Activated CD4-positive, alpha-beta T cell treated with anti-CD3 and anti-CD28 coated beads, Interleukin-2, amount 10 ng/mL, durations not matched to agents 7 days and 5 days (primary cell): Measurements from ENCODE around the gene ATG4B. TPM values are rescaled to one million over a fixed set of nuclear protein-coding genes. Genes with fewer than 3 reads are reported as not detected.

Source experiments
- CTCF ChIA-PET: fragments of 350-600 bp; sonication (Branson Sonifier 250); formaldehyde crosslinking; loops from one replicate; lab custom pipeline; 2021; ENCODE audit warnings: antibody characterized with exemption; lab: Charles Lee
- POLR2A ChIA-PET: fragments of 350-600 bp; sonication (Branson Sonifier 250); formaldehyde crosslinking; loops from one replicate; lab custom pipeline; 2021; ENCODE audit warnings: antibody characterized with exemption; lab: Charles Lee
- DNase-seq: peaks from one replicate; pipeline ENCODE4 v3.0.0-alpha.2; 2020
- H3K27ac Mint-ChIP-seq: one replicate; pipeline ENCODE4 v1.8.0; 2021; ENCODE audit warnings: mild to moderate bottlenecking, moderate library complexity, mixed read lengths
- H3K27me3 Mint-ChIP-seq: one replicate; pipeline ENCODE4 v1.8.0; 2021; ENCODE audit warnings: mixed read lengths
- H3K36me3 Mint-ChIP-seq: one replicate; pipeline ENCODE4 v1.8.0; 2021; ENCODE audit warnings: low read depth, mixed read lengths
- H3K4me1 Mint-ChIP-seq: one replicate; pipeline ENCODE4 v1.8.0; 2021; ENCODE audit warnings: mixed read lengths
- H3K4me3 Mint-ChIP-seq: one replicate; pipeline ENCODE4 v1.8.0; 2021; ENCODE audit warnings: mild to moderate bottlenecking, moderate library complexity, mixed read lengths
- H3K9me3 Mint-ChIP-seq: one replicate; pipeline ENCODE4 v1.8.0; 2021; ENCODE audit warnings: mixed read lengths
- total RNA-seq, 2 experiments: library from RNA; stranded (reverse); gene quantifications; one replicate each; pipeline ENCODE4 v1.2.3, GENCODE V29; 2021

The ATG4B gene
- total RNA-seq, 2 experiments from 2014 or later = 75.0 to 88.3 TPM

DNA sequence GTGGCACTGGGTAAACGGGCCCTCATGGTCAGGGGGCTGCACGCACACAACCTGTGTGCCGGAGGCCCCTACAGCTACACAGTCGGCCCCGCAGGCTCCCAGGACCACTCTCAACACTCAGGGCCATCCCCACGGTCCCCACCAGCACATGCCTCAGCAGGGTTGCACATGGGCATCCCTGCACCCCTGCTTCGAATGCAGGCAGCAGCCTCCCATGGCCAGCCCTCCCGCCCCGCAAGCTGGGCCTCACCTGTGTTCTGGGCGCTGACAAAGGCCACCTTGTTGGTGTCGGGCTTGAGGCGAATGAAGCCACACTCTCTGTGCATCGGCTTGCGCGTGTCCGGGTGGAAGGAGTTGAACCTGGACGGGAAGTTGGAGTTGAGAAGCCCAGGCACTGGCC is 34.8 kb upstream of the ATG4B start:
- Mint-ChIP-seq H3K36me3 (peaks cover 14% of the 10 kb centered on the region), H3K4me3 (no peak overlapping the region), H3K9me3 (no peaks in the 10 kb centered on the region), H3K4me1 (no peaks in the 10 kb centered on the region), H3K27me3 (no peaks in the 10 kb centered on the region), H3K27ac (no peak overlapping the region)
- ChIA-PET CTCF (interaction anchor here (1.1 kb wide), 1 partner anchor 10 kb away, joined by 3 read pairs; no protein-coding TSS in a partner anchor), POLR2A (interaction anchor here (0.5 kb wide), 1 partner anchor 28 kb away, joined by 3 read pairs; no protein-coding TSS in a partner anchor)
- DNase-seq = no peak

DNA sequence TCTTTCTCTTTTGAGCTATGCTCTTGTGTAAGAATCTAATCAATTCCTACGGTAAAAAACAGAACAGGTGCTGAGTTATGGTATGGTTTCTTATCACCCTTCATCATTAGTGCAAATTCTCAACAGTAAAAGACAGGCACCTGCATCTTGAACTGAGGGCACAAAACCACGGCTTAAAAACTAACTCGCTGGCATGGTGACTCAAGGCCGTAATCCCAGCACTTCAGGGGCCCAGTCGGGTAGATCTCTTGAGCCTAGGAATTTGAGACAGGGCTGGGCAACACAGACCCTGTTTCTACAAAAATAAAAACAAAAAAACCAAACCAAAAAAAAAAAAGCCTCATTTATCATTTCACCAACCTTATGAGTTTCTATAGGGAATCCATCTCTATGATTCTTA is 33.8 kb upstream of the ATG4B start:
- Mint-ChIP-seq H3K4me1 (peaks cover 4% of the 10 kb centered on the region), H3K36me3 (peaks cover 14% of the 10 kb centered on the region), H3K4me3 (no peak overlapping the region), H3K9me3 (no peaks in the 10 kb centered on the region), H3K27ac (no peak overlapping the region), H3K27me3 (no peaks in the 10 kb centered on the region)
- CTCF ChIA-PET = interaction anchor here (1.1 kb wide), 1 partner anchor 11 kb away, joined by 3 read pairs; no protein-coding TSS in a partner anchor
- DNase-seq = no peak
- POLR2A ChIA-PET = no interaction called here

DNA sequence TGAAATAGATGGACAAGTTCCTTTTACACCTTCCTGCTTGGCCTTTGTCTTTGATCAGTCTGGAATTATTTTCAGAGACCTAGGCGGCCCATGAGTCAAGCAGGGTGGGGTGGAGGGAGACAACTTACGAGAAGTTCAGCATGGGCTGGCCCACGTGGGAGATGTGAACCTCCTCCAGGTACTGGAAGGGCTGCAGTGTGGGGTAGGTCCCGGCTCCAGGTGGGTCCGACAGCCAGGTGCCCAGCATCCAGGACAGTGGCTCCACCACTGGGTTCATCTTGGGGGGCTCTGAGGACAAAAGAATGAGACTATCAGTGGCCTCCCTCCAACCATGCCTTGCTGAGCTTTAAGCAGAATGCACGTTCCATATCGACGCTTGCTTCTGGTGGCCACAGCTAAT is 31.3 kb upstream of the ATG4B start:
- CTCF ChIA-PET = interaction anchor here (0.7 kb wide), 1 partner anchor 11 kb away, joined by 3 read pairs; no protein-coding TSS in a partner anchor
- Mint-ChIP-seq H3K4me1 (peaks cover 18% of the 10 kb centered on the region), H3K9me3 (no peaks in the 10 kb centered on the region), H3K36me3 (peaks cover 8% of the 10 kb centered on the region), H3K4me3 (no peak overlapping the region), H3K27me3 (no peaks in the 10 kb centered on the region), H3K27ac (no peak overlapping the region)
- POLR2A ChIA-PET = no interaction called here
- DNase-seq = no peak

DNA sequence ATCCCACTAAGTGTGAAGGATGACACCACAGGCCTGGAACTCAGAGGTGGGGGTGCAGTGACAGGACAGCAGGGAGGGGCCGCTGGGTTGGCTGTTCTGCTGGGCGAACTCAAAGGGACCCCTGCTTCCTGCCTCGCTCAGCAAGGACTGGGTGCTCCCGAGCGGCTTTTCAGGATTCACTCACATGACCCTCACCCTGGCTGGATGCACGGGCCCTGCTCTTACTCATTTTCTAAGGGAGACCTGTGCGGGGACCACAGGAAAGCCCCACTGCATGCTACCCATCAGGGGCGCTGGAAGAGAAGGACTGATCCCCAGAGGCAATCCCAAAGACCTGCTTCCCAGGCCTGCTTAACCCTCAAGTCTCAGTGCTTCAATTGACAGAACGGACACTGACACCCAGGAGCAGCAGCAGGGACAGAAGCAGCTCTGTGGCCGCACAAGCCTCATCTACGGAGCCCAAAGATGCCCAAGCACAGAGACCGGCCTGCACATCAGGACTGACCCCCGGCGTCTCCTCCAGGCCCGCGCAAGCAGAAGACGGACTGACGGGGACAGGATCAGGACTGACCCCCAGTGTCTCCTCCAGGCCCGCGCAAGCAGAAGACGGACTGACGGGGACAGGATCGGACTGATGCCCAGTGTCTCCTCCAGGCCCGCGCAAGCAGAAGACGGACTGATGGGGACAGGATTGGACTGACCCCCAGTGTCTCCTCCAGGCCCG is 30.2 kb upstream of the ATG4B start:
- peaks cover 4% of the 10 kb centered on the region for H3K36me3 Mint-ChIP-seq
- POLR2A ChIA-PET = no interaction called here
- CTCF ChIA-PET = no interaction called here
- H3K27me3 Mint-ChIP-seq = no peaks in the 10 kb centered on the region
- H3K4me3 Mint-ChIP-seq = no peak overlapping the region
- H3K4me1 Mint-ChIP-seq = peaks cover 20% of the 10 kb centered on the region
- no peak for DNase-seq
- H3K27ac Mint-ChIP-seq = no peak overlapping the region
- no peaks in the 10 kb centered on the region for H3K9me3 Mint-ChIP-seq

DNA sequence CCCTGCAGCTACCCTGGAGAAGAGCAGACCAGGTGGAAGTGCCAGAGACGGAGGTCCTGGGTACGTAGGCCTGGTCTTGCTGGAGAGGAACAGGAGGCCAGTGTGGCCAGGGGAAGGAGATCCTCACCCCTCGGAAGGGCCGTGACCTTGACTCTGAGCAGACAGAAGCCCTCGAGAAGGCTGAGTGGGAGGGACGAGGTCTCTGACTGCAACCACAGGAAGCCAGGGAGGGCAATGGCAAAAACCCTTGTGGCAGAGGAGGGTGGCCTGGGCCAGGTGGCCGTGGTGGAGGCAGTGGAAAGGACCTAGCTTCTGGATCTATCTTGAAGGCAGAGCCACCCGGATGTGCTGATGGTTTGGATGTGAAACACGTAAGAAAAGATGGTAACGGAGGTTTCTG is 28.6 kb upstream of the ATG4B start:
- DNase-seq = no peak
- peak overlapping the region; percentile 11 for H3K4me3 Mint-ChIP-seq
- peaks cover 20% of the 10 kb centered on the region for H3K4me1 Mint-ChIP-seq
- ChIA-PET POLR2A (no interaction called here), CTCF (interaction anchor here (1.0 kb wide), 1 partner anchor 10 kb away, joined by 4 read pairs; no protein-coding TSS in a partner anchor)
- H3K36me3 Mint-ChIP-seq = peaks cover 4% of the 10 kb centered on the region
- H3K27me3 Mint-ChIP-seq = no peaks in the 10 kb centered on the region
- H3K9me3 Mint-ChIP-seq = no peaks in the 10 kb centered on the region
- H3K27ac Mint-ChIP-seq = peak overlapping the region; percentile 65

DNA sequence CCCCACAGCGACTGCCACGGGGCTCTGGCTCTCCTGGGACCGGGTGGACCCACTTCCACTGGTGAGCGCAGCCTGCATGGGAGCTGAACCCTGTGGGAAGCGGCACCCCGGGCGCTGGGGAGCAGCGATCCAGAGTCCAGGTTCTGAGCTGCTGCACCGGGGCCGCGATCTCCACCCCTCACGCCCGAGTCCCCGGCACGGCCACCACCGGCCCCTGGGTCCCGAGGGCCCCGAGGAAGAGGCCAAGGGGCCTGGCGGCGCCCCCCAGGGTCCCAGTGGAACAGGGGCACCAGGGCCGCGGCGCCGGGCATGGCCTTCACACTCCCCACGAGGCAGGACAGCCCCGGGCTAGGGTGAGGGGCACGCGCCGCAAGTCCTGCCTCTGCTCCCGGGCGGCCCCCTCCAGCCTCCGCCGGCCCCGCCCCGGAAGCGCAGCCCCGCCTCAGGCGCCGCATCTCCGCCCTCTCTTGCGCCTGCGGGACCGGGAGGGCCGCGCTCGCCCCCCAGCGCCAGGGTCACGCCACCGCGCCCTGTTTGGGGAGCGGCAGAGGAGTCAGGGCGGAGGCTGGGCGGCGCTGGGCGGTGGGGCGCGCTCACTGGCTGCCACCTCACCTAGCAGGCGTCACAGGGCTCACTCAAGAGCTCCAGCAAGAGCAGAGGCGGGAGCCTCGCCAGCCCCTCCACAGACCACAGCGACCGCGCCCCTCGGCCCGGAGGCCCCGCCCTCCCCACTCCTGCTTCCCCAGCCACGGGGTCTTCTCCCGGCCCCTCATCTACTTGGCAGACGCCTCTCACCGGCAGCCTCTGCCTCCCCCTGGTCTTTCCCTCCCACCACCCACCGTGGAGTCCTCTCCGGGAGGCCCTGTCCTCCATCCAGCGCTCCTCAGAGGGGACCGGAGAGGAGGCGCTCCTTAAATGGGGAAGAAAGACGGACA is 27.4 kb upstream of the ATG4B start:
- peak overlapping the region; percentile 87 for H3K27ac Mint-ChIP-seq
- H3K27me3 Mint-ChIP-seq = no peaks in the 10 kb centered on the region
- H3K4me1 Mint-ChIP-seq = peaks cover 26% of the 10 kb centered on the region
- ChIA-PET POLR2A (no interaction called here), CTCF (interaction anchor here (0.6 to 1.0 kb wide), 5 partner anchors 11 to 858 kb away, joined by 3 to 4 read pairs (median 4); partner anchors contain the start of gene ATG4B)
- no peaks in the 10 kb centered on the region for H3K9me3 Mint-ChIP-seq
- H3K4me3 Mint-ChIP-seq = peak overlapping the region; percentile 62
- peak; percentile 92 for DNase-seq
- peaks cover 4% of the 10 kb centered on the region for H3K36me3 Mint-ChIP-seq

DNA sequence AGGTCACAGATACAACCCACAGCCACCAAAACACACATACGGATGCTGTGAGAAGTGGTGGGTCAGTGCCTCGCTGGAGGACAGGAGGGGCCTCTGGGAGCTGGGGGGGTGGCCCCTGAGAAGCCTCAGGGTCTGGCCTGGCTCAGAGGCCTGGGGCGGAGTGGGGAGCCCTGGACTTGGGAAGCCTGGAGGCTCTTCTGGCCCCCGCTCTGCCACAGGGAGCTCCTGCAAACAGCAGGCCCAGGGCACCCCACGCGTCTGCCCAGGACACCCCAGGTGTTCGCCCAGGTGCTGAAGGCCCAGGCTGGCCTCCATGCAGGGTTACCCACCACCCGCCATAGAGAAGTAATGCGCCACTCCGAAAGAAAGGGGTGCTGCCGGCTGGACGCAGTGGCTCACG is 26.4 kb upstream of the ATG4B start:
- POLR2A ChIA-PET = no interaction called here
- no peak for DNase-seq
- H3K4me3 Mint-ChIP-seq = peak overlapping the region; percentile 62
- peaks cover 35% of the 10 kb centered on the region for H3K4me1 Mint-ChIP-seq
- H3K27ac Mint-ChIP-seq = peak overlapping the region; percentile 87
- CTCF ChIA-PET = interaction anchor here (0.9 kb wide), 1 partner anchor 267 kb away, joined by 3 read pairs; no protein-coding TSS in a partner anchor
- no peaks in the 10 kb centered on the region for H3K9me3 Mint-ChIP-seq
- peaks cover 5% of the 10 kb centered on the region for H3K36me3 Mint-ChIP-seq
- H3K27me3 Mint-ChIP-seq = no peaks in the 10 kb centered on the region

DNA sequence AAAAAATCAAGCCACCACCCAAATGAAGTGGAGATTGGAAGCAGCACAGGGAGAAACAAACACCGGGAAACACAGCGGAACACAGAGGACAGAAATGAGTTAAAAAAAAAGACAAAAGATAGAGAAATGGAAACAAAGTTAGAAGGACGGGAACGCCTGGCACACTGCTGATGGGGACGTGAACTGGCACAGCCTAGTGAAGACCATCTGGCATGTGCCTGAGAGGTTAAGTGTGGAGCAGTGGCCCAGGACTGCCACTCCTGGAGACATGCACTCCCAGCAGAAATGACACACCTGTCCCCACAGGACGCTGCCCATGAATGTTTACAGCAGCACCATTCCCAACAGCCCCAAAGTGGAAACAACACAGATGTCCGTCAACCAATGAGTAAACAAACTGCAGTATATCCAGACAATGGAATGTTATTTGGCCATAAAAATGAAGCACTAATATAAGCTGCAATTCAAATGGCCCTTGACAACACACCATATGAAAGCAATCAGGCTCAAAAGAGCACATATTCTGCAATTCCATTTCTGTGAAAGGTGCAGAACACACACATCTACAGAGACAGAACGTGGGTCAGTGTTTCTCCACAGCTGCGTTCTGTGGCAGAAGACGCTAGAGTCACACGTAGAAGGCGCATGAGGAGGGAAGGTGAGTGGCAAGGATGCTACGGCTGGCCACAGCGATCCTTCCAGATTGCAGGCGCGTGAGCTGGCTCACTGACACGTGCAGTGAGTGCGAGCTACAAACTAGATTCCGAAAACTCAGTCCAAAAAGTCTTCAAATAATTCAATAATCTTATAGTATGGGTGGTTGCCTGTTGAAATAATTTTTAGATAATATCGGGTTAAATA is 25.1 kb upstream of the ATG4B start:
- POLR2A ChIA-PET = interaction anchor here (0.5 kb wide), 1 partner anchor 12 kb away, joined by 3 read pairs; no protein-coding TSS in a partner anchor

DNA sequence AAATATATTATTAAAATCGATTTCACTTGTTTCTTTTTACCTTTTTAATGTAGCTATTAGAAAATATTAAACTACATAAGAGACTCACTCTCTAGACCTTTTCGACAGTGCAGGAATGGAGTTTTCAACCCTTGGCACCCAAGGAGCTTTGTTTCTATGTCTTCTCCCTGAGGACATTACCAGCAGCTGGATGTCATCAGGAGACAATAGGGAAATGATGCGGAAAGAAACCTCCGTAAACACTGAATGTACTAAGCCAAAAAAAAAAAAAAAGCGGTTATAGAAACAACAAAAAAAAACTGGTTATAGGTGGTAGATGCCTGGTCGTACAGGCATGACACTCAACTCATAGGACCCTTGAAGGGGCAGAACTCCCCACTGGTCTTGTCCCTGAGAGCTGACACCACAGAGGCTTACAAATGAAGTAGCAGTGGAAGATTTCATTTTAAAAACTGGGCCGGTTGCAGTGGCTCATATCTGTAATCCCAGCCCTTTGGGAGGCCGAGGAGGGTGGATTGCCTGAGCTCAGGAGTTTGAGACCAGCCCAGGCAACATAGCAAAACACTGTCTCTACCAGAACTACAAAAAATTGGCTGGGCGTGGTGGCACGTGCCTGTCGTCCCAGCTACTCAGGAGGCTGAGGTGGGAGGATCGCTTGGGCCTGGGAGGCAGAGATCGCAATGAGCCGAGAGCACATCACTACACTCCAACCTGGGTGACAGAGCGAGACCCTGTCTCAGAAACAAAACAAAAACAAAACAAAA is 24.3 kb upstream of the ATG4B start:
- no peaks in the 10 kb centered on the region for H3K27me3 Mint-ChIP-seq
- DNase-seq = no peak

More for the DNA sequence above, 25.1 kb upstream of the ATG4B start:
- Mint-ChIP-seq H3K27ac (peak overlapping the region; percentile 52), H3K4me3 (no peak overlapping the region), H3K9me3 (no peaks in the 10 kb centered on the region), H3K4me1 (peaks cover 47% of the 10 kb centered on the region), H3K36me3 (peaks cover 7% of the 10 kb centered on the region), H3K27me3 (no peaks in the 10 kb centered on the region)
- no peak for DNase-seq
- CTCF ChIA-PET = interaction anchor here (0.6 kb wide), 1 partner anchor 508 kb away, joined by 6 read pairs; no protein-coding TSS in a partner anchor

DNA sequence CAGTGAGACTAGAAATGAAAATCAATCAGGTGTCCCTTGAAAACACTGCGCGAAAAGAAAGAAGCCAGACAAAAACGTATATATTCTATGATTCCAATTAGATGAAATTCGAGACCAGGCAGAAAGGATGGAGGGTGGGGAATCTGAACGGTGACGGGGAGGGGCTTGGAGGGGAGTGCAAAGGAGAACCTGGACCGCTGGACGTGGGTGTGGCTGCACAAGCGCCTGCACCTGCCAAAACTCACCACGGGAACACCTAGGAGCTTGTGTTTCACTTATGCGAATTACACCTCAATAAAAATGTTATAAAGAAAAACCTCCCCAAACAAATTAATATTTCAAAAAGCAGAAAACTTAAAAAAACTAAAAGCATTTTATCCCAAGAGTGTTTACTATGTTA is 22.5 kb upstream of the ATG4B start:
- H3K27me3 Mint-ChIP-seq = no peaks in the 10 kb centered on the region
- POLR2A ChIA-PET = no interaction called here

More for the DNA sequence above, 24.3 kb upstream of the ATG4B start:
- Mint-ChIP-seq H3K27ac (no peak overlapping the region), H3K9me3 (no peaks in the 10 kb centered on the region), H3K4me1 (peaks cover 55% of the 10 kb centered on the region), H3K4me3 (no peak overlapping the region), H3K36me3 (peaks cover 7% of the 10 kb centered on the region)
- CTCF ChIA-PET = interaction anchor here (0.6 to 0.9 kb wide), 2 partner anchors 15 to 17 kb away, joined by 3 read pairs; no protein-coding TSS in a partner anchor
- POLR2A ChIA-PET = interaction anchor here (0.5 kb wide), 1 partner anchor 11 kb away, joined by 3 read pairs; no protein-coding TSS in a partner anchor

DNA sequence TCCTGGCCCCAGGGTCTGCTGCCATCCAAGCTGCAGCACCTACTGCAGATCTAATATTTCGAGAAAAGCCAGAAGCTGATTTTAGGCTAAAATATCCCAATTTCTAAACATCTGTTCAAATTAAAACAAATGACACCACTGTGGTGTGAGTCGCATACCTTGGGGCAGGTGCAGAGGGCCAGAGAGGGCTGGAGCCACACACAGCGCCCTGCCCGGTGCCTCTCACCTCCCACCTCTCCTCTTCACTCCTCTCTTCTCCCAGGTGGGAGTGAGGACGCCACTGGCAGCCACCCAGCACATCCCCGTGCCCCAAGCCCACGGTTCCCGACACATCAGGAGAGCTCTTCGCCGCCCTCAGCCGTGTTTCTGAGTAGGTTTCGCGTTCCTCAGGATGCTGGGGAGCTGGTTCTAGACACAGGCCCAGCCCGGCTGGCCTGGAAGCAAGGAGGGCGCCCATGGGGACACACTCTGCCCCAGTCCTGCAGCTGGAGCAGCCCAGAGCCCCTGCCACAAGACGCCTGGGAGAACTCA is 21.9 kb upstream of the ATG4B start:
- POLR2A ChIA-PET = no interaction called here

More for the DNA sequence above, 22.5 kb upstream of the ATG4B start:
- Mint-ChIP-seq H3K4me3 (no peak overlapping the region), H3K9me3 (no peaks in the 10 kb centered on the region), H3K36me3 (peaks cover 9% of the 10 kb centered on the region), H3K27ac (peak overlapping the region; percentile 51), H3K4me1 (peaks cover 55% of the 10 kb centered on the region)
- CTCF ChIA-PET = interaction anchor here (0.6 to 1.0 kb wide), 2 partner anchors 536 to 569 kb away, joined by 3 to 8 read pairs; no protein-coding TSS in a partner anchor
- no peak for DNase-seq

More for the DNA sequence above, 21.9 kb upstream of the ATG4B start:
- peaks cover 51% of the 10 kb centered on the region for H3K4me1 Mint-ChIP-seq
- H3K4me3 Mint-ChIP-seq = peak overlapping the region; percentile 70
- no peak for DNase-seq
- CTCF ChIA-PET = interaction anchor here (0.6 to 1.0 kb wide), 3 partner anchors 22 to 570 kb away, joined by 3 to 8 read pairs (median 3); partner anchors contain the start of gene ATG4B
- H3K36me3 Mint-ChIP-seq = peaks cover 12% of the 10 kb centered on the region
- peak overlapping the region; percentile 51 for H3K27ac Mint-ChIP-seq
- no peaks in the 10 kb centered on the region for H3K27me3 Mint-ChIP-seq
- no peaks in the 10 kb centered on the region for H3K9me3 Mint-ChIP-seq
